ENCODE data around the gene NTF4.

The NTF4 gene

DNA sequence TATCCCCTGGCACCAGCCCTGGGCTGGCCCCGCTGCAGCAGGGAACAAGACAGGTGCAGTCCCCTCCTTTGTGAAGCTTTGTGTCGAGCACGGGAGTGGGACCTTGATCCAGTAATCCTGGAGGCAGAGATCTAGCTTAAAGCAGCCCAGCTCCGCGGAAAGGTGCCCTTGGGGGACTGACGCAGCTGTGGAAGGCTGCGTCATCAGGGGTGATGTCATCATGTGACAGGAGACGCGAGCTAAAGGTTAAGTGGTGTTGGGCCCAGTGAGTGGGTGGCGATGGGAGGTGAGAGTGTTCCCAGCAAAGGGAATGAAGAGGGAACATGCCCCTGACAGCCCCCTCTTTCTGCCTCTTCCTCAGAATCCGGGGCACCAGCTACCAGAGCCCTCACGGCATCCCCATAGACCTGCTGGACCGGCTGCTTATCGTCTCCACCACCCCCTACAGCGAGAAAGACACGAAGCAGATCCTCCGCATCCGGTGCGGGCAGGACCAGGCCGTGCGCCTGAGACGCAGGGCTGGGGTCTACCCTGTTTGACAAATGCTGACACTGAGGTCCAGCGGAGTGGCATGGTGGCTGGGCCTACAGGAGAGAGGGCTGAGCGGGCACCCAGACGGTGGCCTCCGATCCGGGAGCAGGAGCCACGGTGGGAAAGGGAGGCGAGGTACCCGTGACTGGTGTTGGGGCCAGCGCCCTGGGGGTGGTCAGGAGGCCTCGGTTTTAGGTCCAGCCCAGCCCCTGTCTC is 50.3 kb downstream of the NTF4 start:
- no peak for DNase-seq (ENCODE audit: low read depth)

DNA sequence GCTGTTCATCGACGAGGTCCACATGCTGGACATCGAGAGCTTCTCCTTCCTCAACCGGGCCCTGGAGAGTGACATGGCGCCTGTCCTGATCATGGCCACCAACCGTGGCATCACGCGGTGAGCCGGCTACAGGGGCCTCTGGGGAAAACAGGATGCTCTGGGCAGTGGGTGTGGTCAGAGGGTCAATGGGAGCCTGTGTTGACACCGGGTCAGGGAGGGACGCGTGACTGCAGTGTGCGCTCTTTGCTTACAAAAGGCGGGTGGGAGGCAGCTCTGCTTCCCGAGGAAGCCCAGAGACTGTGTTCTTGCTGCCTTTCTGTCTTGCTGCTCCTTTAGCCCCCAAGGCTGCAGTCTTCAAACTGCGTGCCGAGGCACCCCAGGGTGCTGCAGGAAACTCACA is 53.4 kb downstream of the NTF4 start:
- no peak for DNase-seq (ENCODE audit: low read depth)
- H3K4me3 ChIP-seq (ENCODE audit: low read length): no peak overlapping the region
- TF ChIP-seq, protein P1, sequence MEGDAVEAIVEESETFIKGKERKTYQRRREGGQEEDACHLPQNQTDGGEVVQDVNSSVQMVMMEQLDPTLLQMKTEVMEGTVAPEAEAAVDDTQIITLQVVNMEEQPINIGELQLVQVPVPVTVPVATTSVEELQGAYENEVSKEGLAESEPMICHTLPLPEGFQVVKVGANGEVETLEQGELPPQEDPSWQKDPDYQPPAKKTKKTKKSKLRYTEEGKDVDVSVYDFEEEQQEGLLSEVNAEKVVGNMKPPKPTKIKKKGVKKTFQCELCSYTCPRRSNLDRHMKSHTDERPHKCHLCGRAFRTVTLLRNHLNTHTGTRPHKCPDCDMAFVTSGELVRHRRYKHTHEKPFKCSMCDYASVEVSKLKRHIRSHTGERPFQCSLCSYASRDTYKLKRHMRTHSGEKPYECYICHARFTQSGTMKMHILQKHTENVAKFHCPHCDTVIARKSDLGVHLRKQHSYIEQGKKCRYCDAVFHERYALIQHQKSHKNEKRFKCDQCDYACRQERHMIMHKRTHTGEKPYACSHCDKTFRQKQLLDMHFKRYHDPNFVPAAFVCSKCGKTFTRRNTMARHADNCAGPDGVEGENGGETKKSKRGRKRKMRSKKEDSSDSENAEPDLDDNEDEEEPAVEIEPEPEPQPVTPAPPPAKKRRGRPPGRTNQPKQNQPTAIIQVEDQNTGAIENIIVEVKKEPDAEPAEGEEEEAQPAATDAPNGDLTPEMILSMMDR (conservative IDR thresholded peaks at IDR 0.05; ENCODE audit: low read length): no peak

More for the DNA sequence above, 50.3 kb downstream of the NTF4 start:
- no peak overlapping the region for H3K4me3 ChIP-seq (ENCODE audit: low read length)
- TF ChIP-seq, protein P1 (conservative IDR thresholded peaks at IDR 0.05; ENCODE audit: low read length): no peak
